K562 (cell line): ENCODE measurements around the gene SLC22A7. TPM values are rescaled to one million over a fixed set of nuclear protein-coding genes. Genes with fewer than 3 reads are reported as not detected.

Experiments used
- ATAC-seq: fragments of 200-7000 bp; cut with Tn5 transposase; 3 replicates; pipeline ENCODE4 v1.9.1; 2020; ENCODE audit warnings: moderate library complexity
- BruUV-seq: library from RNA; stranded (reverse); fragments of 400-500 nt; replicated peaks from 2 replicates; lab custom pipeline; 2021; lab: Mats Ljungman, UMichigan
- CTCF ChIA-PET: fragments of 300-600 bp; formaldehyde crosslinking; extraction: SDS; loops from one replicate; lab custom pipeline; 2021; ENCODE audit warnings: low intra/inter-chr PET ratio; lab: Yijun Ruan, JAX
- POLR2A ChIA-PET: fragments of 300-600, 350-650 bp; sonication (Branson Sonifier 250); formaldehyde crosslinking; extraction: SDS; loops from one replicate; lab custom pipeline; 2021; ENCODE audit warnings: antibody characterized with exemption, inconsistent platforms; lab: Yijun Ruan, JAX
- DNase-seq, 4 experiments: peaks; one replicate each; pipeline versions ENCODE4 v3.0.0 to v3.0.0-alpha.2; 2011 to 2018; ENCODE audit warnings: low spot score in 3 of 4, mixed read lengths in 3 of 4; ENCODE audit errors: extremely low read depth in 1 of 4
- FAIRE-seq: peaks from 2 replicates; lab custom pipeline; 2011; peaks lifted over from hg19 to GRCh38; lab: Jason Lieb, UNC
- H2AFZ ChIP-seq: 2 replicates; pipeline ENCODE4 v1.6.0; 2011; ENCODE audit warnings: low read depth, low read length, control low read depth, inconsistent platforms
- H3K27ac ChIP-seq: fragments of 200-600 bp; 3 replicates; pipeline ENCODE4 v1.8.0; 2011; ENCODE audit warnings: low read depth, mild to moderate bottlenecking, control low read depth, inconsistent platforms, low read length, moderate library complexity, mixed read lengths; ENCODE audit errors: extremely low read depth
- H3K27me3 ChIP-seq, 2 experiments: fragments of 300-600 bp in 1 of 2; 2 replicates in 1 of 2; 3 replicates in 1 of 2; pipeline versions ENCODE4 v1.6.0 to v1.8.0; 2011; ENCODE audit warnings: inconsistent platforms in 2 of 2, low read length in 2 of 2, mild to moderate bottlenecking in 1 of 2, mixed read lengths in 1 of 2, moderate library complexity in 1 of 2; ENCODE audit not compliant: control insufficient read depth in 2 of 2, insufficient read depth in 2 of 2
- H3K36me3 ChIP-seq: fragments of 300-600 bp; 3 replicates; pipeline ENCODE4 v1.8.0; 2011; ENCODE audit warnings: mild to moderate bottlenecking, low read length, inconsistent platforms; ENCODE audit not compliant: control insufficient read depth, insufficient read depth
- H3K4me1 ChIP-seq, 2 experiments: fragments of 200-600 bp in 1 of 2; replicated peaks in 1 of 2; 2 replicates in 1 of 2; 3 replicates in 1 of 2; pipeline versions ENCODE4 v1.5.1 to v1.8.0; 2011; ENCODE audit warnings: inconsistent platforms in 2 of 2, low read length in 2 of 2, mild to moderate bottlenecking in 1 of 2, mixed read lengths in 1 of 2, moderate library complexity in 1 of 2; ENCODE audit not compliant: control insufficient read depth in 2 of 2, insufficient read depth in 2 of 2
- H3K4me2 ChIP-seq: 2 replicates; pipeline ENCODE4 v1.6.1; 2011; ENCODE audit warnings: low read length, control low read depth, inconsistent platforms, mixed read lengths; ENCODE audit not compliant: insufficient read depth
- H3K4me3 ChIP-seq: fragments of 200-600 bp; sonication (generic), shearing (Covaris generic); 2 replicates; pipeline ENCODE4 v1.5.1; 2016; ENCODE audit warnings: control low read depth, inconsistent platforms
- H3K79me2 ChIP-seq: fragments of 200-600 bp; 3 replicates; pipeline ENCODE4 v1.8.0; 2011; ENCODE audit warnings: low read length, inconsistent platforms; ENCODE audit not compliant: control insufficient read depth, insufficient read depth
- H3K9ac ChIP-seq, 2 experiments: 2 replicates each; pipeline versions ENCODE4 v1.6.0 to v1.6.1; 2011; ENCODE audit warnings: low read depth in 2 of 2, low read length in 2 of 2, control low read depth in 1 of 2, inconsistent platforms in 1 of 2, mild to moderate bottlenecking in 1 of 2, mixed read lengths in 1 of 2; ENCODE audit not compliant: insufficient read depth in 1 of 2
- H3K9me1 ChIP-seq: one replicate; pipeline ENCODE4 v1.6.0; 2011; ENCODE audit warnings: inconsistent platforms, mild to moderate bottlenecking, low read length, moderate library complexity; ENCODE audit not compliant: control insufficient read depth, insufficient read depth
- H3K9me3 ChIP-seq: replicated peaks from 2 replicates; pipeline ENCODE4 v1.5.1; 2011; ENCODE audit warnings: low read depth, low read length, inconsistent platforms; ENCODE audit not compliant: control insufficient read depth, insufficient read depth
- H4K20me1 ChIP-seq: replicated peaks from 2 replicates; pipeline ENCODE4 v1.6.1; 2011; ENCODE audit warnings: low read length, inconsistent platforms, mixed read lengths; ENCODE audit not compliant: control insufficient read depth, insufficient read depth
- ELF2 ChIP-seq: fragments of 250-450 bp; sonication (Bioruptor Pico); IDR thresholded peaks from 2 replicates; pipeline ENCODE4 v1.5.0; 2021; ENCODE audit warnings: mild to moderate bottlenecking
- MAFK ChIP-seq: IDR thresholded peaks from 2 replicates; pipeline ENCODE4 v1.6.1; 2011; ENCODE audit warnings: low read length, improper control_type of control experiment
- MBD1 ChIP-seq: fragments of 250-450 bp; sonication (Bioruptor Pico); IDR thresholded peaks from 2 replicates; pipeline ENCODE4 v1.8.0; 2022; ENCODE audit warnings: inconsistent platforms
- POLR2AphosphoS5 ChIP-seq: IDR thresholded peaks from 2 replicates; pipeline ENCODE4 v1.6.1; 2011; ENCODE audit warnings: mild to moderate bottlenecking, low read depth, low read length, moderate library complexity; ENCODE audit not compliant: control insufficient read depth, insufficient read depth
- SUPT5H ChIP-seq: fragments of 450-650 bp; IDR thresholded peaks from 2 replicates; pipeline ENCODE4 v1.6.1; 2016
- USF2 ChIP-seq: sonication (generic); formaldehyde crosslinking; IDR thresholded peaks from 2 replicates; pipeline ENCODE4 v1.5.0; 2020; ENCODE audit warnings: missing genetic modification reagents
- ZNF3 ChIP-seq: fragments of 250-450 bp; sonication (Bioruptor Pico); IDR thresholded peaks from 2 replicates; pipeline ENCODE4 v1.5.0; 2021; ENCODE audit warnings: mild to moderate bottlenecking, moderate library complexity
- WGBS: fragments of 100-300 bp; shearing (Covaris generic); methylation state at CpG from one replicate; pipeline ENCODE4 v1.1.6; 2016; ENCODE audit warnings: low coverage, mixed read lengths; ENCODE audit not compliant: insufficient coverage; ENCODE audit errors: missing lambda C conversion rate; 5-methylcytosine and 5-hydroxymethylcytosine counted together
- in situ Hi-C: fragments of 300-500 bp; cut with MboI; formaldehyde crosslinking; loops from 4 replicates; pipeline ENCODE4 v1.15.0; 2018; ENCODE audit warnings: inconsistent platforms, mixed read lengths
- intact Hi-C: fragments of 100-400 bp; cut with micrococcal nuclease; formaldehyde crosslinking; loops from 2 replicates; pipeline ENCODE4 v1.14.2; 2022
- polyA plus RNA-seq, 8 experiments: library from polyadenylated mRNA; depleted of rRNA in 4 of 8; stranded (reverse) in 5 of 8; unstranded in 3 of 8; fragments of >200 nt; fragmentation: Nextera tagmentation in 2 of 8; fragmentation: Illumina TruSeq in 1 of 8; extraction: Ambion mirVana in 2 of 8; extraction: Trizol in 1 of 8; gene quantifications; 2 replicates each; pipeline versions ENCODE4 v1.2.1 to v1.2.3, GENCODE V29; 2011 to 2014; ENCODE audit warnings: inconsistent platforms in 1 of 8, missing spikeins in 1 of 8
- total RNA-seq, 7 experiments: library from RNA; depleted of rRNA in 6 of 7; stranded (reverse); fragments of >200 nt in 6 of 7; fragmentation: Illumina TruSeq in 2 of 7; extraction: Trizol in 2 of 7; gene quantifications; 2 replicates each; pipeline versions ENCODE4 v1.2.1 to v1.2.3, GENCODE V29; 2011 to 2021; ENCODE audit warnings: low replicate concordance in 1 of 7
- TF ChIP-seq, protein P1 (sequence below): sonication (generic); formaldehyde crosslinking; IDR thresholded peaks from 2 replicates; pipeline ENCODE4 v1.8.0; 2022; ENCODE audit warnings: mild to moderate bottlenecking, low read depth, missing genetic modification reagents

SLC22A7 gene
- total and polyA plus RNA-seq, 9 of the 15 experiments (the other 6 are each of a cell fraction or from before 2014, with no cell fraction given): not detected

DNA sequence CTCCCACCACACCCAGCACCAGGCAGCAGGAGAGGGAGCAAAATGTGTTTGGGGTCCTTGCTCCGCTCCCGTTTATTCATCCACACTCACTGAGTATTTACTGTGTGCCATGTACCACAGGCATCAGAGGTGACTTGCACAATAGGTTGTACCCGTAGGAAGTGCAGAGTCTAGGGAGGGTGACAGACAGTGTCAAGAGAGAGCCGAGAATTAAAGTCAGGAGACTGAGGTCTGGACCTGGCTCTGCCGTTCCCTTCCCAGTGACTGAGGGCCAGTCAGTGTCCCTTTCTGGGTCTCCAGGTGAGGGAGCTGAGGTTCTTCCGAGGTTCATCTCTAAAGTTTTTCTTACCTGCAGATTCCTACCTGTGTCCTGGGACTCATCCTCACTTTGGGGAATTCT, 32.5 kb upstream of the SLC22A7 start:
- TF ChIP-seq ELF2 (CRISPR knock-in tag) (no peak), MBD1 (CRISPR knock-in tag) (no peak), ZNF3 (CRISPR knock-in tag) (no peak), USF2 (no peak), SUPT5H (no peak), MAFK (no peak), POLR2AphosphoS5 (no peak)
- TF ChIP-seq, protein P1, sequence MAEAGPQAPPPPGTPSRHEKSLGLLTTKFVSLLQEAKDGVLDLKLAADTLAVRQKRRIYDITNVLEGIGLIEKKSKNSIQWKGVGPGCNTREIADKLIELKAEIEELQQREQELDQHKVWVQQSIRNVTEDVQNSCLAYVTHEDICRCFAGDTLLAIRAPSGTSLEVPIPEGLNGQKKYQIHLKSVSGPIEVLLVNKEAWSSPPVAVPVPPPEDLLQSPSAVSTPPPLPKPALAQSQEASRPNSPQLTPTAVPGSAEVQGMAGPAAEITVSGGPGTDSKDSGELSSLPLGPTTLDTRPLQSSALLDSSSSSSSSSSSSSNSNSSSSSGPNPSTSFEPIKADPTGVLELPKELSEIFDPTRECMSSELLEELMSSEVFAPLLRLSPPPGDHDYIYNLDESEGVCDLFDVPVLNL (CRISPR knock-in tag): no peak
- Histone ChIP-seq H3K4me1 (peaks cover 28 to 45% of the 10 kb centered on the region in 2 experiments), H3K36me3 (no peaks in the 10 kb centered on the region), H3K27ac (no peak overlapping the region), H3K9ac (no peak overlapping the region), H4K20me1 (peaks cover 4% of the 10 kb centered on the region; the same call in 1 of the 2 replicates), H3K9me3 (no peaks in the 10 kb centered on the region), H3K4me2 (no peak overlapping the region), H3K27me3 (peaks cover 0 to 5% of the 10 kb centered on the region in 2 experiments; a peak in 2 of 5 replicates), H3K4me3 (no peak overlapping the region), H3K79me2 (no peaks in the 10 kb centered on the region), H2AFZ (no peak overlapping the region), H3K9me1 (no peaks in the 10 kb centered on the region)
- ChIA-PET CTCF (interaction anchor here (0.7 kb wide), 1 partner anchor 240 kb away, joined by 3 read pairs; no protein-coding TSS in a partner anchor), POLR2A (interaction anchor here (0.6 to 0.9 kb wide), 3 partner anchors 11 to 224 kb away, joined by 3 to 4 read pairs (median 3); no protein-coding TSS in a partner anchor)
- no peak for ATAC-seq
- intact Hi-C loops: loop anchor here (10.0 kb wide), 2 partner anchors 361 to 809 kb away; no protein-coding TSS in a partner anchor
- whole genome bisulfite sequencing: 41% methylated on average over 6 of the region's 6 CpGs
- no TSS peak for BruUV-seq
- in situ Hi-C loops: no loop called here
- FAIRE-seq: no peak
- no peak for DNase-seq
